Stimulated activated CD4-positive, alpha-beta T cell treated with anti-CD3 and anti-CD28 coated beads, Interleukin-2, amount 100 ng/mL, for 24 hours (primary cell): ENCODE data around the gene CYP46A1.

ENCODE experiments used
- DNase-seq, 2 donors: peaks; one replicate each; pipeline ENCODE4 v3.0.0-alpha.2; 2020

CYP46A1 gene

DNA sequence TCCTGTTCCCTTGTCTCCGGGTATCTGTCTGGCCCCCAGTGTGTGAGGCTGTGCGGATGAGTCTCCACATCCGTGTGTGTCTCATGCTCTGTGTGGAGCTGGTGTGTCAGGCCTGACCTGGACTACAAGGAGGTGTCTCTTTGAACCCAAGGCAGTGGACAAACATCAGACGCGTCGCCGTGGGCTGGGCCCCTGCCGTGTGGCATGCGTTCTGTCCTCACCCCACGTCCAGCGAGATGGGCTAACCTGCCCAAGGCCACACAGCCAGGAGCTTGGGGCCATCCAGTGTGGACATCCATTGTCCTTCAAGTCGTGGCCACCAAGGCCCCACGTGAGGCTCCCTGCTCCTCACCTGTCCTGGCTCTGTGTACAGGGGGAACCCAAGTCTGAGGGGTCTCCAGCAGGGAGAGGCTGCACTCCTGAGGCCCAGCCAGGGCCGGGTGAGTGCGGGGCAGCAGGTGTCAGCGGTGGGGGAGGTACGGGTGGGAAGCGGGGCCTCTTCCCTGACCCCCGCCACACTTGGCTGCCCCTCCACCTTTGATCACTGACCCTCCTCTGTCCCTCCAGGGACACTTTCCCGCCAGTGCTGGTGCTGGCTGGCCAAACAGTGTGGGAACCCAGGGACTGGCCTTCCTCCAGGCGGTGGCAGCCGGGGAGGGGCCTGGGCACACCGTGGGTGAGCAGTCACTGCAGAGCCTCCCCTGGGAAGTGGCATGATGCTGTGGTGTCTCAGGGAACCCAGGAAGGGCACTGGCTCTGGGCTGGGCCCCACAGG, 48.5 kb downstream of the CYP46A1 start:
- DNase-seq, result no peak

GRCh38 chr14:99733211-99733539, 49.1 kb downstream of the CYP46A1 start:
- no peak for DNase-seq

DNA sequence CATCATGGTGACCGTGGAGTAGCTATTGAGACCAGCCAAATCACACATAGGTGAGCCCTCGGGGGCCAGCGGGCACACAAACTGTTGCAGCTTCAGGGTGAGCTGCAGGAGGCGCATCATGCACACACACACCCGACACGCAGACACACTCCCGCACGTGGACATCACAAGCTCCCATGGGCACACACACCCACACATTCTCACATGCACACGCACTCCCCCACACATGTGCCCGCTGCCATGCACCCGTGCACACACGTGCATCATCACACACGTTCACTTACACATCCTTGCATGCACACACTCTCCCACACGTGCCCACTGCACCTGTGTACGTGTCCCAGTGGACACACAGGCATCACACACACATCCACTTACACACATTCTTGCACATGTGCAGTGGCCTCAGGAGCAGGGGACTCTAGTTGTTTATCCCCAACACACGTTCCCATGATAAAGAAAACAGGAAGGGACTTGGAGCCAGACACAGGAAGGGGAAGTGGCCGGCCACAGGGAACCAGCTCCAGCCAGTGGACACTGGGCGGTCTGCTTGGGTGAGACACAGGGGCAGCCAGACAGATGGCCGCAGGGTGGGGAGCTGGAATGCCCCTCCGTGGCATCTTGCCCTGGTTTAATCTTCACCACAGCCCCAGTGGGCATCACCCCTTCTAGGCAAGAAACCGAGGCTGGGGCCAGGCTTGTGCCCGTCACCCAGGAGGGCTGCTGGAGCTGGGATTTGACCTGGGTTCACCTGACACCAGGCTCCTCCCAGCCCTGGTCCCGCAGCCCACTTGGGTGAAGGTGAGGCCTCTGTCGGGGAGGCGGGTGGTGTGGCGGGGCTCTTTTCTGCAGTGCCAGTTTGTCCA, 49.7 kb downstream of the CYP46A1 start:
- no peak for DNase-seq

GRCh38 chr14:99734406-99735051, 50.4 kb downstream of the CYP46A1 start:
- DNase-seq, result no peak

GRCh38 chr14:99735189-99736135, 51.4 kb downstream of the CYP46A1 start:
- DNase-seq, result no peak

DNA sequence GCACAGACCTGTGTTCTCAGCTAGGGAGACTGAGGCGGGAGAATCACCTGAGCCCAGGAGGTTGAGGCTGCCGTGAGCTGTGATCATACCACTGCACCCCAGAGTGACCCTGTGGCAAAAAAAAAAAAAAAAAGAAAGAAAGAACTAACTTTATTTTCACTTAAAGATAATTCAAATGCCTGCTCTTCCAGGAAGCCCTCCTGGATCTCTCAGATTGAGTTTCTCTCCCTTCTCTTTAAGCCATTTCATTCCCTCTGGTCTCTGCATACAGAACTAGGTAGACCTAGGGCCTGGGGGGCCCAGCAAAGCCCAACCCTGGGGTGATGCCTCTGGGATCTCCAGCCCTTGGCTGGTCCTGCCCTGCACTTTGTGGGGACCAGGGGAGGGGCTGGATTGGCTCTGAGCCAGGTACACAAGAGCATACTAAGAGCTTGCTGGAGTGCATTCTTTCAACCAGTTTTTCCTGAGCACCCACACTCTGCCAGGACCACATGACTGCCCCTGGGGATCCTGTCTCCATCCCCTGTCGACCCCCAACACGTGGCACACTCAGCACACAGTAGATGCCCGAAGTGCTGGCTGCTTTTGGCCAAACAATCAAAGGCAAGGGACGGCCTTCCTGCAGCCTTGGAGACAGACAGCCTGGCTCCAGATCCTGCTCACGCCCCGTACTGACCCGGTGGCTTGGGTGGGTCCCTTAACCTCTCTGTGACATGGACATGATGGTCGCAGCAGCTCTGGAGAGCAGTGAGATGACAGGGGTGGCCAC, 52.7 kb downstream of the CYP46A1 start:
- DNase-seq, result no peak

GRCh38 chr14:99737451-99737951, 53.4 kb downstream of the CYP46A1 start:
- DNase-seq, result no peak

DNA sequence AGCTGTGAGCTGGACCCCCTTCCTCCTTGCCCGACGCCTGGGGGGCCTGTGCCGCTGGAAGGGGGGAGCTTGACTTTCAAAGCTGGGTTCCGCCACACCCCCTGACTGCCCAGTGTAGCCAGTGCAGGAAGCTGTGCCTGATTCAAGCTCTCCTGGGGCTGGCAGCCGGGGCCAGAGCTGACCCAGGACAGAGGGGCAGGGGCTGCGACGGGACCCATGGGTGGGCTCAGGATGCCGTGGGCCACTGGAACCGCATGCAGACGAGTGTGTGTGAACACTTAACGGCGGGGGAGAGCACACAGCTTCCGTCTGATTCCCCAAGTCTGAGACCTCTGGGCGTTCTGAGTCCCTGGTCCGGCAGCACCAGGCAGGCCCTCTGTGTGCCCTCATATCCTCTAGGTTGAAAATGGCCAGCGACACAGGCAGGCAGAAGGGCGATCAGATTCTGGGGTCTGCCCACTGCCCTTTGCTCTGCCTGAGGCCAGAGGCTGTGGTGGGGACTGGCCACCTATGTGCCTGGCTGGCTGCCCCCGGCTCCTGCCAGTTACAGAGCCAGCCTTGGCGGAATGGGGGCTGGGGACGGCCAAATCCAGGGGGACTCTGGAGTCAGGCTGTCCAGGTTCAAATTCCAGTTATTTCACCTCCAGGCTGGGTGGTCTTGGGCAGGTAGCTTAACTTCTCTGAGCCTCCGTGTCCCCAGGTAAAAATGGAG, 54.0 kb downstream of the CYP46A1 start:
- DNase-seq, result no peak

GRCh38 chr14:99740411-99740810, 56.3 kb downstream of the CYP46A1 start:
- no peak for DNase-seq

GRCh38 chr14:99741227-99741976, 57.3 kb downstream of the CYP46A1 start:
- DNase-seq, result no peak

DNA sequence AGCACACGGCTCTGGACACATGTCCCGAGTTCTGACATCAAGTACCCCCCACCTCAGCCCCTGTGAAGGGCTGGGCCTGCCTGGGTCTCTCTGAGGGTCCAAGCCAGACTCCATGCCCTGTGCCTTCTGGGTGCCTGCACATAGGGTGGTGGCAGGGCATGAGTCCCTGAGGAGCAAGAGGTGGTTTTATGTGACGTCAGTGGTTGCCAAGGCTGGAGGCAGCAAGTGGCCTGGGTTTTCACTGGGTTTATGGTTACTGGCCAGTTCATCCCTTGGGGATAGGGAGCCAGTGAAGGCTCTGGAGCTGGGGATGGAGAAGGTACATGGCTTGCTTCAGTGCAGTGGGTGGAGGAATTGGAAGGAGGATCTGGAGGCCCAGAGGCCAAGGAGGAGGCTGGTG, 58.0 kb downstream of the CYP46A1 start:
- DNase-seq, result no peak

GRCh38 chr14:99742509-99743487, 58.7 kb downstream of the CYP46A1 start:
- DNase-seq, result no peak

GRCh38 chr14:99744199-99744872, 60.2 kb downstream of the CYP46A1 start:
- no peak for DNase-seq

GRCh38 chr14:99744873-99745224, 60.8 kb downstream of the CYP46A1 start:
- DNase-seq, result no peak

DNA sequence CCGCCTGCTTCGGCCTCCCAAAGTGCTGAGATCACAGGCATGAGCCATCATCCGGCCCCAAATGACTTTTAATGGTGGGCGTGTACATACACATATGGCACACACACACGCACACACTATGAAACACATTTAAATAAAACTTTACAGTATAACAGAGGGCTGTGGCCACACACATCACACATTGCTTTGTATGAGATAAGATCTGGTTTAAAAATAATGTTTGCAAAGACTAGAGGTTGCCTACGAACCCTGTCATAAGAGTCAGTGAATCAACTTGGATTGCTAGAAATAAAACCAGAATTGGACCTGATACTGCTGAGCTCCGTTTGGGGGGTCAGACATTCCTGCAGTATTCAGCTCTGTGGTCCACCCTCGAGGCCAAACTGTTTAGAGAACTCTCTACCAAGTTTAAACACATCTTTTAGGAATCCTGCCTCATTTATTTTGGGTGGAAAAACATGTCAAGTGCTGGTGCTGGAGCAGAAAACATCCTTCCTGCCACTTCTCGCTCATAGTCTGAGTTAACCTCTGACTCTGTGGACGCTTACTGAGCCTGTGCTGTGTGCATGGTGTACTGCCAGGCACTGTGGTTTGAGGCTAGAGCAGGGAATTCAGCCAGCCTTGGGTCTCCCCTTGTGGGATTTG, 61.3 kb downstream of the CYP46A1 start:
- no peak for DNase-seq

DNA sequence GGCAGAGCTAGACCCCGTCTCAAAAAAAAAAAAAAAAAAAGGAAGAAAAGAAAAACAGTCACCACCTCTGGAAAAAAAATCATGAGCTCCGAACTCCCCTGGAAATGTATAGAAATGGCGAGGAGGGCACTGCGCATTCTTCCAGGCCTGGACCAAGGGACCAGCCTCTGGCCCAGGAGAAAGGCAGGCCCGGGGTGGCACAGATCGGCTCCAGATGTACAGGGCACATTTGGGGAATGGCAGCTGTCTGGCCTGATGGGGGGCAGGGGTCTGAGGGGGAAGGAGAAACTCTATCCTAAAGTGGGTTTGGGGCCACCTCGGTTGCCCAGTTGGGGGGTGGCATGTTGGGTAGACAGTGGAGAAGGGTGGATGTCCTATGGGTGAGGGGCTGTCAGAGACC, 63.1 kb downstream of the CYP46A1 start:
- no peak for DNase-seq

DNA sequence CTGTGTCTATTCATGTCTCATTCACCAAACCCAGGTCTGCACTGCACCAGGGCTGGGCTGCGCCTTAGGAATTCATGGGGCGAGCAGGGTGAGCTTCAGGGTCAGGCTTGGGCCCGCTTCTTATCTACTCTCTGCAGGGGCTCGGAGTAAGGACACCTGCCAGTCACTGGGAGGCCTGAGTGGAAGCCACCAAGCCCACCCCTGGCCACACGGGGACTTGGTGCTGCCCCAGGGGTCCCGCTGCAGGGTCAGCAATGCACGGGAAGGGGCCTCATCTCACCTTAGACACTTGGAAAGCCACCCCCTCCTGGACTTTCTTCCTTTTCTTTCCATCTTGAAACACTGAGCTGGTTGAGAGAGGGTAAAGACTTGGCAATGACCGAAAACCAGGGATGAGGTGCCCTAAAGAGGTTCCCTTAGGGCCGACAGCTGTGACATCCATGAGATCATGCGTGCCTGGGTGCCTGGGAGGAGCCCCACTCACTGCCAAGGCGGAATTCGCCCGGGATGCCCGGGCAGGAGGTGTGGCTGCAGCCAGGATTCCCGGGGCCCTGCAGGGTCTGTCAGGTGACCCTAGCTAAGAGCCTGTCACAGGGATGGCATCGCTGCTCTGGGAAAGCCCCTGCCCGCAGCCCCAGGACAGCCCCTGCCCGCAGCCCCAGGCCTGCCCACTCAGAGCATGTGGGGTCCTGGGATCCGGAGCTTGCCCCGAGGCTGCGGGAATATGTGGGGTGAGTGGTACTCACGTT, 63.7 kb downstream of the CYP46A1 start:
- no peak for DNase-seq
